ENCODE results near the gene NLRP12.

DNA sequence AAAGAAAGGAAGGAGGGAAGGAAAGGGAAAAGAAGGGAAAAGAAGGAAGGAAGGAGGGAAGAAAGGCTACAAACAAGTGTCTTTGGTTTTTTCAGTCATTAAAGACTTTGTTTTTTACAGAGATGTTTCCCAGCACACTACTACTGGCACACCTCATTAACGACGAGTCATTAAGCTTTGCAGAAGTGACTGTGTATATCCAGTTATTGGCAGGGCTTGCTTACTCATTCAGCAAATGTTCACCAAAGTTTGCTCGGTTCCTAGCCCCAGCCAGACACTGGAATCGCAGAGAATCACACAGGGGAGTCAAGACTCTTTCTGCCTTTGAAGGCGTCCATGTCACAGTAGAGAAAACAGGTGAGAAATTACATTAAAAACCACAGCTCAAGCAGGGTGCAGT is 4.3 kb downstream of the NLRP12 start:
- no peak for TF ChIP-seq POLR2A (IDR thresholded peaks at IDR 0.05; ENCODE audit: low read depth, low read length)
- TF ChIP-seq POLR2AphosphoS5 (IDR thresholded peaks at IDR 0.05; ENCODE audit: low read depth, low read length) = no peak
- TF ChIP-seq TAF1 (IDR thresholded peaks at IDR 0.05; ENCODE audit: borderline replicate concordance, low read depth, low read length) = no peak
